Mammary epithelial cell (primary cell): ENCODE data around the gene RBM4B.

ENCODE experiments used
- CTCF ChIP-seq, 2 donors: IDR thresholded peaks in 1 of 2; conservative IDR thresholded peaks in 1 of 2; 2 replicates each; pipeline ENCODE4 v1.5.1; 2011 to 2012; ENCODE audit warnings: inconsistent platforms in 2 of 2, low read length in 2 of 2, mild to moderate bottlenecking in 2 of 2, control low read depth in 1 of 2, low read depth in 1 of 2; ENCODE audit not compliant: insufficient read depth in 1 of 2; ENCODE audit errors: extremely low read depth in 1 of 2
- EZH2 ChIP-seq: IDR thresholded peaks from 2 replicates; pipeline ENCODE4 v1.6.1; 2012; ENCODE audit warnings: low read length, inconsistent platforms, borderline replicate concordance

- TF ChIP-seq CTCF (conservative IDR thresholded peaks at IDR 0.05 in 1 of 2, IDR thresholded peaks at IDR 0.05 in 1 of 2; ENCODE audit: extremely low read depth in 1 of 2, insufficient read depth in 1 of 2, low read depth in 1 of 2, low read length in 2 of 2) (no peak), EZH2 (no peak)
Observed at GRCh38 chr11:66649903-66650302, 27.8 kb downstream of the RBM4B start.
